Measurements from ENCODE around the gene RNF5. TPM values are rescaled to one million over a fixed set of nuclear protein-coding genes. Genes with fewer than 3 reads are reported as not detected.

The RNF5 gene
- total and polyA plus RNA-seq, 2 experiments from 2014 or later = 48.1 to 58.8 TPM

DNA sequence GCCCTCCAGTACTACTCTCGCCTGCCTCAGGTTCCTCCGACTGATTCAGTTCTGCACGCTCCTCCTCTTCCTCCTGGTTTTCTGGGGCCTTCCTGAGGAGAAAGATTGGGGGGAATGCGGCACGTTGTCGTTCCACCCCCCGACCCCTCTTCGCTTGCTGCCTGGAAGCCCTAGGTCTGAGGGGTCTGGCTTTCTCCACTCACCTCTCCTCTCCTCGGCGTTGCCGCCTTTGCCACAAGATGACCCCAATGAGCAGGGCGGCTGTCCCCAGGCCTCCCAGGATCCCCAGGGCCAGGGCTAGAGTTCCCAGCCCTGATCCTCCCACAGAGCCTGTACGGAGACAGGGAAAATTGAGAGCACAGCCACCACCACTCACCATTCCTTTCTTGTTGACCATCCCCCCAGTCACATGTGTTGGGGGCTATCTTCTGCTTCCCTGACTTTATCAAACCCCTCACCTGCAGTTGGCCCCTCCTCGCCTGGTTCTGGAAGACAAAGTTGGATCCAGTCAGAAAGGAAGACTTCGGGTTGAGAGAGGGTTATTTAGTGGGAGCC lies 3.0 kb downstream of the RNF5 start:
- no peak overlapping the region for H3K4me2 ChIP-seq (ENCODE audit: unreplicated experiment)
- H3K79me2 ChIP-seq (ENCODE audit: insufficient read depth) = peaks cover 21% of the 10 kb centered on the region
- TF ChIP-seq EZH2phosphoT487 (IDR thresholded peaks at IDR 0.05; ENCODE audit: insufficient read depth, low read depth) (no peak), EZH2 (IDR thresholded peaks at IDR 0.05; ENCODE audit: insufficient read depth, poor library complexity, severe bottlenecking) (no peak)
- H4K20me1 ChIP-seq (ENCODE audit: insufficient read depth) = no peaks in the 10 kb centered on the region
- H3F3A ChIP-seq (ENCODE audit: insufficient read depth) = peaks cover 14% of the 10 kb centered on the region
- H2AFZ ChIP-seq = no peak overlapping the region
- no peak overlapping the region for H3K4me3 ChIP-seq
- DNase-seq = no peak
- no peaks in the 10 kb centered on the region for H3K36me3 ChIP-seq (ENCODE audit: low read depth)
- H3K9me2 ChIP-seq (ENCODE audit: insufficient read depth) = no peaks in the 10 kb centered on the region
- no peak overlapping the region for H3K27ac ChIP-seq
- H3K4me1 ChIP-seq (ENCODE audit: insufficient read depth) = peaks cover 14% of the 10 kb centered on the region
- 87 to 93% methylated on average over 15 of the region's 15 CpGs for whole genome bisulfite sequencing, 2 experiments (ENCODE audit: low coverage in 1 of 2, low lambda C conversion rate in 2 of 2, missing lambda C conversion rate in 2 of 2)
- no peak overlapping the region for H3K9ac ChIP-seq
- in situ Hi-C loops (cut with MboI) = no loop called here
- H3K27me3 ChIP-seq (replicated peaks; ENCODE audit: insufficient read depth) = no peaks in the 10 kb centered on the region
- H3K9me3 ChIP-seq (ENCODE audit: low read depth) = no peaks in the 10 kb centered on the region

DNA sequence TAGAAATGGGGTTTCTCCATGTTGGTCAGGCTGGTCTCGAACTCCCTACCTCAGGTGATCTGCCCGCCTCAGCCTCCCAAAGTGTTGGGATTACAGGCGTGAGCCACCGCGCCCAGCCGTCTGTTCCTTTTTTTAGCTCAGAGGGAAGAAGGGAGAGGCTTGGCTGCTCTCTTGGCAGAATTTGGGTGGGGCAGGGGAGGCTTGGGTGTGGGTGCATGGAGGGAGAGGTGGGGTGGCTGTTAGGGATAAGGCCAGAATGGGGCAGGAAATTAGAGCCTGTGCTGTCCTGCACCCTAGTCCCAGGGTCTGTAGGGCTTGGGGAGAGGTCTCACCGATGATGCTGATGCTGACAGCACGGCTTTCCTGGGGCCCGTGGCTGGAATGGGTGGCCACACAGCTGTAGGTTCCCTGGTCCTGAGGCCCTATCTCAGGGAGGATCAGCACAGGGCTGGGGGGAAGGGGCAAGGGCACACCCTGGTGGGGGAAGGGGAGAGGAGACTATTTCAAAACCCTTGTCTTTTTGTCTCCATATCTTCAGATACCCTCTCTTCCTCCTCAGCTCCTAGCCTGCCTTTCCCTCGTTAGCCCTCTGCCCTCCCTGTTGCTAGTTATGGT lies 3.8 kb downstream of the RNF5 start:
- TF ChIP-seq EZH2phosphoT487 (IDR thresholded peaks at IDR 0.05; ENCODE audit: insufficient read depth, low read depth) (no peak), EZH2 (IDR thresholded peaks at IDR 0.05; ENCODE audit: insufficient read depth, poor library complexity, severe bottlenecking) (no peak)
- H4K20me1 ChIP-seq (ENCODE audit: insufficient read depth) = no peaks in the 10 kb centered on the region
- H3K36me3 ChIP-seq (ENCODE audit: low read depth) = peaks cover 2% of the 10 kb centered on the region; the same call in 1 of the 2 replicates
- no peak overlapping the region for H3K4me2 ChIP-seq (ENCODE audit: unreplicated experiment)
- in situ Hi-C loops (cut with MboI) = no loop called here
- DNase-seq = no peak
- peaks cover 27% of the 10 kb centered on the region for H3K79me2 ChIP-seq (ENCODE audit: insufficient read depth)
- H3F3A ChIP-seq (ENCODE audit: insufficient read depth) = peaks cover 14% of the 10 kb centered on the region
- H3K9me3 ChIP-seq (ENCODE audit: low read depth) = no peaks in the 10 kb centered on the region
- 59 to 64% methylated on average over 10 of the region's 10 CpGs for WGBS, 2 experiments (ENCODE audit: low coverage in 1 of 2, low lambda C conversion rate in 2 of 2, missing lambda C conversion rate in 2 of 2)
- H3K27me3 ChIP-seq (replicated peaks; ENCODE audit: insufficient read depth) = no peaks in the 10 kb centered on the region
- no peak overlapping the region for H3K4me3 ChIP-seq
- peaks cover 6% of the 10 kb centered on the region; the same call in 1 of the 2 replicates for H3K4me1 ChIP-seq (ENCODE audit: insufficient read depth)
- H2AFZ ChIP-seq = no peak overlapping the region
- H3K9ac ChIP-seq = no peak overlapping the region
- H3K9me2 ChIP-seq (ENCODE audit: insufficient read depth) = no peaks in the 10 kb centered on the region
- no peak overlapping the region for H3K27ac ChIP-seq

GRCh38 chr6:32182555-32182981 lies 4.4 kb downstream of the RNF5 start:
- in situ Hi-C loops (cut with MboI) = no loop called here
- Histone ChIP-seq H3K9me2 (ENCODE audit: insufficient read depth) (no peaks in the 10 kb centered on the region), H3K27me3 (replicated peaks; ENCODE audit: insufficient read depth) (no peaks in the 10 kb centered on the region), H2AFZ (no peak overlapping the region), H3K4me3 (no peak overlapping the region), H4K20me1 (ENCODE audit: insufficient read depth) (no peaks in the 10 kb centered on the region), H3K79me2 (ENCODE audit: insufficient read depth) (peaks cover 33% of the 10 kb centered on the region), H3F3A (ENCODE audit: insufficient read depth) (peaks cover 16% of the 10 kb centered on the region; the same call in 1 of the 2 replicates), H3K9ac (no peak overlapping the region), H3K4me1 (ENCODE audit: insufficient read depth) (peaks cover 6% of the 10 kb centered on the region; the same call in 1 of the 2 replicates), H3K27ac (no peak overlapping the region), H3K4me2 (ENCODE audit: unreplicated experiment) (no peak overlapping the region), H3K9me3 (ENCODE audit: low read depth) (no peaks in the 10 kb centered on the region), H3K36me3 (ENCODE audit: low read depth) (peaks cover 5% of the 10 kb centered on the region; the same call in 1 of the 2 replicates)
- WGBS, 2 experiments (ENCODE audit: low coverage in 1 of 2, low lambda C conversion rate in 2 of 2, missing lambda C conversion rate in 2 of 2) = 87 to 91% methylated on average over 9 to 10 of the region's 10 CpGs
- DNase-seq = no peak
- TF ChIP-seq EZH2phosphoT487 (IDR thresholded peaks at IDR 0.05; ENCODE audit: insufficient read depth, low read depth) (no peak), EZH2 (IDR thresholded peaks at IDR 0.05; ENCODE audit: insufficient read depth, poor library complexity, severe bottlenecking) (no peak)

- no peaks in the 10 kb centered on the region for H3K9me3 ChIP-seq (ENCODE audit: low read depth)
- no peak for DNase-seq
- WGBS, 2 experiments (ENCODE audit: low coverage in 1 of 2, low lambda C conversion rate in 2 of 2, missing lambda C conversion rate in 2 of 2) = 88 to 91% methylated on average over 3 of the region's 3 CpGs
These were observed 4.8 kb downstream of the RNF5 start for GRCh38 chr6:32183030-32183429.

More at GRCh38 chr6:32183030-32183429, 4.8 kb downstream of the RNF5 start:
- Histone ChIP-seq H3K9me2 (ENCODE audit: insufficient read depth) (no peaks in the 10 kb centered on the region), H3K4me1 (ENCODE audit: insufficient read depth) (peaks cover 6% of the 10 kb centered on the region; the same call in 1 of the 2 replicates), H3K9ac (no peak overlapping the region), H3F3A (ENCODE audit: insufficient read depth) (peaks cover 20% of the 10 kb centered on the region; the same call in 1 of the 2 replicates), H3K27ac (no peak overlapping the region), H3K27me3 (replicated peaks; ENCODE audit: insufficient read depth) (no peaks in the 10 kb centered on the region), H3K79me2 (ENCODE audit: insufficient read depth) (peaks cover 37% of the 10 kb centered on the region), H3K4me3 (no peak overlapping the region), H3K36me3 (ENCODE audit: low read depth) (peaks cover 5% of the 10 kb centered on the region; the same call in 1 of the 2 replicates), H2AFZ (no peak overlapping the region), H4K20me1 (ENCODE audit: insufficient read depth) (no peaks in the 10 kb centered on the region), H3K4me2 (ENCODE audit: unreplicated experiment) (no peak overlapping the region)
- TF ChIP-seq EZH2 (IDR thresholded peaks at IDR 0.05; ENCODE audit: insufficient read depth, poor library complexity, severe bottlenecking) (no peak), EZH2phosphoT487 (IDR thresholded peaks at IDR 0.05; ENCODE audit: insufficient read depth, low read depth) (no peak)
- in situ Hi-C loops (cut with MboI) = no loop called here
